Raji (cell line): ENCODE data around the gene HOXB7.

ENCODE experiments used
- POLR2A ChIP-seq: IDR thresholded peaks from 2 replicates; pipeline ENCODE4 v1.6.1; 2011; ENCODE audit warnings: low read depth, low read length, control low read depth; ENCODE audit not compliant: insufficient read depth

The HOXB7 gene

GRCh38 chr17:48577330-48577945 is 33.4 kb downstream of the HOXB7 start:
- no peak for TF ChIP-seq POLR2A

GRCh38 chr17:48576479-48577309 is 34.1 kb downstream of the HOXB7 start:
- no peak for TF ChIP-seq POLR2A

DNA sequence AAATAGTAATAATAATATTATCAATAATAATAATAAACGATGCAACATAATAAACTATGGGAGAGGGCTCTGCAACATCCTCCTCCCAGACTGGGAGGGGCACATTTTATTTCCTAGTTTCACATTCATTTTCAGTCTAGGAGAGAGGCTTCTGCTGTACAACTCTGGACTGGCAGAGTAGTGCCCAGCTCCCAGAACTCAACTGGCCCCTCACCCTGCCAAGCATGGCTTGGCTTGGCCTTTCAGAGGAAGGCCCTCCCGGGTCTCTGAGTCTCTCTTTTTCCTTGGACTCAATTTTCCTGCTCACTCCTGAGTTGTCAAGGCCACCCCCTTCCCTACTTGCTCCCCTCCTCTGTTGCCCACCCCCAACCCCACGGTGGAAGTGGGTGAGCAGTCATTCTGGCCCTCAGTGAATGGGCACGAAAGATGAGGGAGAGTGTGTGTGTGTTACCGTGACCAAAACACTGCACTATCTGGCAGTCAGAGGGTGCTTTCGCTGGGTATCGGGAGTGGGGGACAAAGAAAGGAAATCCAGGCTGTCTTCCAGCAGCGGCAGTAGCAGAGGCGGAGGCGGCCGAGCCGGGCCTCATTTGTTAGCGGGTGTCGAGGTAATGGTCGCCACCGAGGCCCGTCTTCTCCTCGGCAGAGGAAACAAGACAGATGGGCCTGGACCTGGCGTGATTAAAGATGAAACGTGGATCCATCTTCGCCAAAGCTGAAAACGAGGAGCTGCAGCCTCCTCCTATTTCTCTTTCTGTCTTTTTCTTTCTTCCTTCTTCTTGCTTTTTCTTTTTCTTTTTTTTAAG is 34.9 kb downstream of the HOXB7 start:
- no peak for TF ChIP-seq POLR2A

DNA sequence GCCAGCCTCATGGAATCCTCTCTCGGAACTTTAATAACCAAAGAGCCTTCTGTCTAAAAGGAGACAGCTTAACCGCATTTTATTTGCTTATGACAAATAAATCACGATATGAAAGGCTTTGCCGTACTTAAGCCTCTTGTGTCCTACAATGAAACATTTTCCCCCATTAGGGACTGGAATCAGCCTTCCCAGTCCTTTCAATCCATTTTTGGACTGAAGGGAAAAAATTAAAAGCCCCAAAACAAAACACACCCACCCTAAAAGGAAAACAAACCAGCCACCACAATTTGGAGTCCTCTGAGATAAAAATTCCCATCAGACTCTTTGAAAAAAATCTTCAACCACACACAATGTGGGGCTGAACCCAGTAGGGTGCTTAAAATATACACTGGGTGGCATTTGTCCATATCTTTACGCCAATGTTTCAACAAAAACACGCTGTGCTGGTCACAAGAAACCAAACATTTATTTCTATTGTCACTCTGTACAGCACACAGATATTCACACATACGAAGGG is 35.7 kb downstream of the HOXB7 start:
- TF ChIP-seq POLR2A: no peak

DNA sequence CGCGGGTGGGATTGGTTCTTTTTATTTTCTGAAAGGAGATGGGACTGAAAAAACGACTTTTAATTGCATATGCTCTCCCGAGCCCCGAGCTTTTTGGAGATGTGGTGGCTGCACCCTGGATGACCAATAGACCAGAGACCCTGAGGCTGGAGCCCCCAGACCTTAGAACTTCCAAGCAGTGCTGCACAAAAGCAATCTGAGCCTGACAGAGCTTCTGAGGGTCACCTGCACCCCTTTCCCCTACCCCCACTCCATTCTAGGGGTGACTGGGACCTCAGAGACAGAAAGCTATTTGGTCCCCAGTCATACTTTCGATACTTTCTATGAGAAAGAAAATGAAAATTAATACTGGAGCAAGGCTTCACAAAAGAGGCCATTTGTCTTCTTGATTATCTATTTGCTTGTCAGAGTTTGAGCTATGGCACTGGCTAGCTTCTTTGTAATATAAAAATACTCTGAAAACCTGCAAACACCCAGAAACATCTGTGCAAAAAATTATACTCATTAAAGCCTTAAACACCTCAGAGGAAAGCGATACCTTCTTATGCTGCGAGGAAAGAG is 36.2 kb downstream of the HOXB7 start:
- TF ChIP-seq POLR2A: no peak

- TF ChIP-seq POLR2A: no peak
Observed at GRCh38 chr17:48571826-48572417, 38.9 kb downstream of the HOXB7 start.

DNA sequence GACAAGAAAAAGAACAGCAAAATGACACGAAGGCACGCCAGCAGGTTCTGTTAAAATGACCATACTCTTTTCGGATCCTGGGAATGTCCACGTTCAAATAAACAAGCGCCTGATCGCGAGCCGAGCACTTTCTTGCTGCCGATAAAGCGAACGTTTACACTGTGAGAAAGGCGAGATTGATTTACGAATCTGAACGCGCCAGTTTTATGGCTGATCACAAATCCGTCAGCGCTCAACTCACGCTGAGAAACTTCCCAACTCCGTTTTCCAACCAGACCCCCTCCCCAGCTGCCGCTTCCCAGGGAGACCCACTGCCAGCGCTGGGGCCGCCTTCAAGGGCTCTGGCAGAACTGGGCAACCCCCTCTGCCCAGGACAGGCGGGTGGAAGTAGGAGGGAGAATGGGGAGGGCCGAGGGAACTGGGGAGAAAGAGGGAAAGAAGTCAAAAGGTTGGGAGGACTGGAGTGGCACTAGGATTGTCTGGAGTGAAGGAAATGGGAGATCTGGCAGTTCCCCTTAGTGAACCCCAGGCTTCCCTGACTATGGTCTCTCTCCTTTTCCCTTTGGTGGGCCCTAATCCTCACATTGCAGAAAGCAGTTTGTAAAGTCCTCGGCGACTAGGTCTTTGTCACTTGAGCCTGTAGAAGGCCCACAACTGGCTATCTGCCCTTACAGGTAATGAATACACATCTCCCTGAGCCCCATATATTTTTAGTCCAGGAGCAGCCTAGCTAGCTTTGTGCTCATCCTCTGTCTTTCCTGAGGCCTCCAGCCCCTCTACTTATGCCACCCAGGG is 39.6 kb downstream of the HOXB7 start:
- no peak for TF ChIP-seq POLR2A

DNA sequence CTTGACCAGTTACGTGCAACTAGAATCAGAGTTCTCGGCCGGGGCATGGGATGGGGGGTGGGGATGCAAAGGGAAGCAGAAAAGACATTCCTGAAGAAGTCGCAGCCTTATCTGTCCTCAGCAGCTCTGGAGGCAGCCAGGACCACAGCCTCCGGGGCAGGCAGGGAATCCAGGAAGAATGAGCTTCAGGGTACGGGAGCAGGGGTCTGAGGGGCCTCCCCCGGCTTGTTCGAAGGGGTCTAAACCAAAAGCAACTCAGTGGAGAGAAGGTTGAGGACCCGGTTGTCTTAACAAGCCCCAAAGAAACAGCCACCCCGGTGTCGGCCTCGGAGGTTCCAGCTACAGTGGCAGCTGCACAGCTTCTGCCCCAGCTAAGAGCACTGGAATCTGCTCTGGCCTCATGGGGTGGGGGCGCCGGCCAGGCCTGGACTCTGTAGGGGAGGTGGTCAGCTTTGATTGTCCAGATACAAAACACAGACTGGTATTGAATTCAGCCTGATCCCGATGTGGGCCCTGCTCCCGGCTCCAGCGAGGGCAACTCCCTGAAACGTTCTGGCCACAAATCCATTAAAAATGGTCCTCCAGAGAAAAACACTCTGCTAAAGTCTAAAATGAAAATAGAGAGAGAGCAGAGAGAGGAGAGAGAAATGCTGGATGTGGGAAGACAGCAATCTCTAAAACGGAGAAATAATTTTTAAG is 40.3 kb downstream of the HOXB7 start:
- no peak for TF ChIP-seq POLR2A

DNA sequence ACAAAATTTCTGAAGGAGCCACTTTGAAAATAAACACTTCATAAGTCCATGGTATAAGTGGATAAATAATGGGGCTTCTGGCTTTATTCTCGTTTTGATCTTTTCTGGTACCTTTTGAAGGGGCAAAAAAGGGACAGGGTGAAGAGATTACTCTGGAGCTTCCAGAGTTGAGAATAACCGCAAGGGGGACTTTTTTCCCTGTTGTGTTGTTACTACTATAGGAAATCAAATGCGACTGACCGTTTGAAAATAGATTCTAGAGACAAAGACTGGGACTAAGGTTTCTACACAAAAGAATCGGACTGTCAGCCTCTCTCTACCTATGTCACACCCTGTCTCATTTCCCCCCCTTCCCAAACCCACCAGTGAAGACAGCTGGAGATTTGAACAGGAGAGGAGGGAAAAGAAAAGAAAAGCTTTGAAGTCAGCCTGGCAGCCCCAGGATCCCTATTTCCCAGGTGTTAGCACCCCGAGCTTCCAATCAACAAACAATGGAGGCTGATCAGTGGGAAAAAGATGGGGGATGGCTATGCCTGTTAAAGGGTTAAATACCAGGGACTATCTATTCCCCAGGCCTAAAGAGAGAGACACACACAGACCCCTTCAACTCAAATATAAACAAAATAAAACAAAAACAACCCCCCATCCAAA is 41.0 kb downstream of the HOXB7 start:
- no peak for TF ChIP-seq POLR2A

DNA sequence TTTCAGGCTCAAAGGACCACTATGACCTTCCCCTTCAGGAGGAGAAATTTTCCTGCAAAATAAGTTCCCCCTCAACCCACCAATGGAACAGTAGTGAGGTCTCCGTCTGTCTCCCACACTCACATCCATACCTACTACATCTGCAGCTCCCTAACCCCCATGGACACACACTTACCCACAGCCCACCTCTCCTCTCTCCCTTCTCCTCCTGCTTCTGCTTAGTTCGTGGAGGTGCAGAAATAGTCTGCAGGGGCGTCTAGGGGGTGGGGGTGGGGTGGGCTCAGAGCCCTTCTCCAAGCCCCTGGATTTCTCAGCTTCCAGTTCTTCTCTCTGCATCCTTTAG is 41.6 kb downstream of the HOXB7 start:
- no peak for TF ChIP-seq POLR2A

- no peak for TF ChIP-seq POLR2A
Observed at GRCh38 chr17:48568499-48569239, 42.1 kb downstream of the HOXB7 start.

DNA sequence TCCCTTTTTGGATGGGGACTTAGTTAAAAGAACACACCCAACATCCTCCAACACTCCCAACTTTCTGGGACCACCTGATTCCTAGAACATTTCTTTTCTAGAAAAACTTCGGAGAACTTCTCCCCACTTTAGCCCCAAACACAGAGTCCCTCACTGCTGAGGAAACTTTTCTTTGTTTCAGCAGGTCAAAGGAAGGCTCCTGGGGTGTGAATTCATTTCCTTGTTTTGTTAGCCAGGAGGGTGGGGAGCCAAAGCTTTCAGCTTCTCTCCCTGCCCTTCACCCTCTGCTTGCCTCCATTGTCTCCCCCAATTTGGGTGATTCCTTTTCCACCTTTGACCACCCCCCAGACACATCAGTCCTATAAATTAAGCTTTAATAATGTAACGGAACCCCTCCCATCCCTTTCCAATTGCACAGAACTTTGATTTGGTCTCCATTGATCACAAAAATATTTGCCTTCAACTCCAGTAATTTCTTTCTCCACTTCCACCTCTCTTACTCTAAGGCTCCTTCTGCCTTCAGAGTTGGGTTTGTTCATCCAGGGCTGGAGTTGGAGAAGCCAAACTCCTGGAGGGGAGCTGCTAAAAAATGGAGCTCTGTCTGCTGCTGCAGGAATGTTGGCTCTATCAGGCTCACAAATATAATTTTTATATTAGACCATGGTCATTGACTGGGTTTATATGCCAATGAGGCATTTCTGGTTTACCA is 43.0 kb downstream of the HOXB7 start:
- TF ChIP-seq POLR2A: no peak
